Stimulated activated CD4-positive, alpha-beta T cell treated with anti-CD3 and anti-CD28 coated beads, Interleukin-4, amount 100 ng/mL, for 48 hours (primary cell): ENCODE measurements around the gene FHIP2A.
"Not testable (repeated sequence)": the region's sequence is repeated elsewhere in the genome, so short reads cannot be mapped to it uniquely, and the experiment has no call there.

Source experiments
- DNase-seq, 2 donors: peaks; one replicate each; pipeline ENCODE4 v3.0.0-alpha.2; 2020; ENCODE audit warnings: low read depth in 2 of 2

FHIP2A gene, protein sequence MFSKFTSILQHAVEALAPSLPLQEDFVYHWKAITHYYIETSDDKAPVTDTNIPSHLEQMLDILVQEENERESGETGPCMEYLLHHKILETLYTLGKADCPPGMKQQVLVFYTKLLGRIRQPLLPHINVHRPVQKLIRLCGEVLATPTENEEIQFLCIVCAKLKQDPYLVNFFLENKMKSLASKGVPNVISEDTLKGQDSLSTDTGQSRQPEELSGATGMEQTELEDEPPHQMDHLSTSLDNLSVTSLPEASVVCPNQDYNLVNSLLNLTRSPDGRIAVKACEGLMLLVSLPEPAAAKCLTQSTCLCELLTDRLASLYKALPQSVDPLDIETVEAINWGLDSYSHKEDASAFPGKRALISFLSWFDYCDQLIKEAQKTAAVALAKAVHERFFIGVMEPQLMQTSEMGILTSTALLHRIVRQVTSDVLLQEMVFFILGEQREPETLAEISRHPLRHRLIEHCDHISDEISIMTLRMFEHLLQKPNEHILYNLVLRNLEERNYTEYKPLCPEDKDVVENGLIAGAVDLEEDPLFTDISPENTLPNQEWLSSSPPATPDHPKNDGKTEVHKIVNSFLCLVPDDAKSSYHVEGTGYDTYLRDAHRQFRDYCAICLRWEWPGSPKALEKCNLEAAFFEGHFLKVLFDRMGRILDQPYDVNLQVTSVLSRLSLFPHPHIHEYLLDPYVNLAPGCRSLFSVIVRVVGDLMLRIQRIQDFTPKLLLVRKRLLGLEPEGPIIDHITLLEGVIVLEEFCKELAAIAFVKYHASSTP

DNA sequence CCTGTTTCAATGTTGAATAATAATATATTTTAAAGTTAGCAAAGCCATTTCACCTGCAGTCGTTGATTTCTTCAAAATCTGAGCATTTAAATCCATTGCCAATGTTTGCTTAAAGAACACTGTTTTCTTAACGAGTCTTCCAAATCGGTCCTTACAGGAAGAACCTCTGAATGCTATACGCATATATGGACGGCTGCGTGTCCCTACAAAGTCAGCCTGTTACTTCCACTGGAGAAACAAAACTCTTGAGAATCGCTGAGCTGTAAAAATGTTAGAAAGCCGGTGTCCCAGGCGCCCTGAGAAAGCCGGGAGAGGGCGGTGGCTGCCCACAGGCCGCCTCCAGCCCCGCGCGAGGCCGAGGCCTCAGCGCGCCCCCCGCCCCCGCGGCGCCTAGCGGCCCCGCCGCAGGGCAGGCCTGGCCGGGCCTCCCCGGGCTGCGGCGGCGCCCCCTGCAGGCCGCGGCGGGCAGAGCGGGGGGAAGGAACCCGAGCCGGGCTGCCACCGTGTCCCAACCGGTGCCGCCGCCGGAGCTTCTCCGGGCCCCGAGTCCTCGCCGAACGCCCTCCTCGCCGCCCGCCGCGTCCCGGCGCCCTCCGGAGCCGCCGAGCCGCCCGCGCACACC lies at the start of gene FHIP2A:
Gene FHIP2A, plus strand, starts transcription at position 488 of the 622 bp plus-strand sequence. CDS start 299 bp downstream, outside the sequence.
- DNase-seq: peak; percentile 75 to 76

DNA sequence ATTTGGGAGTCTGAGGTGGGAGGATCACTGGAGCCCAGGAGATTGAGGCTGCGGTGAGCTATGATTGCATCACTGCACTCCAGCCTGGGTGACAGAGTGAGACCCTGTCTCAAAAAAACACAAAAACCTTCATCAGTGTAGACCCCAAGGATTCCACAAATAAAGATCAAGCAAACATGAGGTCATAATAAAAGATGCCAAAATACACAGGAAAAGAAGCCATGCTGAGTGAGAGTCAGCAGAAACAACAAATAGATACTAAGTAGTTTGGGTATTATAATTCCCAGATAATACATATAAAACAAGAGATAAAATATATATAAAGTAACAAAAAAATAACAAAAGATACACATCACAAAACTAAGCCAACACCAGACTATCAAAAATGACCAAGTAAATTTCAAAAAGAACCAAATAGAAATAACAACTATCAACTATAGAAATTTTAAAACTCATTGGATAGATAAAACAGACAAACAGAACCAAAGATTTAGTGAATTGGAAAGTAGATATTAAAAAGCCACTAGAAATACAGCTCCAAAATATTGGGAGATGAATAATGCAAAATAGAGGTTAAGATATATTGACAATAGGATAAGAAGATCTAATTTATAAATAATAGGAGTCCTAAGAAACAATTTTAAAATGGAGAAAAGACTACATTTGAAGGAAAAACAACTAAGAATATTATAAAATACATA lies 48.9 kb upstream of the FHIP2A start:
- DNase-seq: no peak

DNA sequence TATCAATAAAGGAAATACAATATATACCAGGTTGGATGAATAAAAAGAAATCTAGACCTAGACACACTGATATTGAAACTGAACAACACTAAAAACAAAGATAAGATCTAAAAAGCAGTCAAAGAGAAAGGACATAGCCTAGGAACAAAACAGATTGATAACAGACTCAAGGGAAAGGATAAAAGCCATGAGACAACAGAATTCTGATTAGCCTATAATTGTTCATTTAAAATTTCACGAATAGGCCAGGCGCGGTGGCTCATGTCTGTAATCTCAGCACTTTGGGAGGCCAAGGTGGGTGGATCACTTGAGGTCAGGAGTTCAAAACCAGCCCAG lies 48.4 kb upstream of the FHIP2A start:
- no peak for DNase-seq

DNA sequence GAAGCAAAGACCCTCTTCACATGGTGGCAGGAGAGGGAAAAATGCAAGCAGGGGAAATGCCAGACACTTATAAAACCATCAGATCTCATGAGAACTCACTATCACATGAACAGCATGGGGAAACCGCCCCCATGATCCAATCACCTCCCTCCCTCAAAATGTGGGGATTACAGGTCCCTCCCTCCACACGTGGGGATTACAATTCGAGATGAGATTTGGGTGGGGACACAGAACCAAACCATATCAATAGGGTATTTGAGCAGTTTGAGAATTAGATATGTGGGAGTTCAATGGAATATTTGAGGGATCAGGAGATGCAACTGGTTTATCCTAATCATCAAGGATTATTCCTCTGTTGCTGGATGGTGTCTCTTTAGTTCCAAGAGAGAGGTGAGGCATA lies 46.5 kb upstream of the FHIP2A start:
- DNase-seq: not testable (repeated sequence)

DNA sequence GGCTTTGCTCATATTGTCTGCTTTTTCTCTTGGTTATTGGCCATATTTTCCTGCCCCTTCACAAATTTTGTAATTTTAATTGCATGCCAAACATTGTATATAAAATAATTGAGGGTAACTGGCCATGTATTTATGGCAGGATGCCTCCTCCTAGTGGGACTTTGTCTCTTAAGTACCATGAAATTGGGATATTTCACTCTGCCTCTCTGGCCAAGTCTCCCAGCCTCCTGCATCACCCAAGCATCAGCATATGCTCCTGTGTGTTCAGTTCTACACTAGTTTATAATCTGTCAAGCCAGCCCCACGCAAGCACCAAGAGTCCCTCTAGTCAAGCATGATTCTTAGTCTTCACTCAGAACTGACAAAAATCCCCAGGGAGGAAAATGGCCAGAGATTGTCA lies 44.2 kb upstream of the FHIP2A start:
- no peak for DNase-seq

DNA sequence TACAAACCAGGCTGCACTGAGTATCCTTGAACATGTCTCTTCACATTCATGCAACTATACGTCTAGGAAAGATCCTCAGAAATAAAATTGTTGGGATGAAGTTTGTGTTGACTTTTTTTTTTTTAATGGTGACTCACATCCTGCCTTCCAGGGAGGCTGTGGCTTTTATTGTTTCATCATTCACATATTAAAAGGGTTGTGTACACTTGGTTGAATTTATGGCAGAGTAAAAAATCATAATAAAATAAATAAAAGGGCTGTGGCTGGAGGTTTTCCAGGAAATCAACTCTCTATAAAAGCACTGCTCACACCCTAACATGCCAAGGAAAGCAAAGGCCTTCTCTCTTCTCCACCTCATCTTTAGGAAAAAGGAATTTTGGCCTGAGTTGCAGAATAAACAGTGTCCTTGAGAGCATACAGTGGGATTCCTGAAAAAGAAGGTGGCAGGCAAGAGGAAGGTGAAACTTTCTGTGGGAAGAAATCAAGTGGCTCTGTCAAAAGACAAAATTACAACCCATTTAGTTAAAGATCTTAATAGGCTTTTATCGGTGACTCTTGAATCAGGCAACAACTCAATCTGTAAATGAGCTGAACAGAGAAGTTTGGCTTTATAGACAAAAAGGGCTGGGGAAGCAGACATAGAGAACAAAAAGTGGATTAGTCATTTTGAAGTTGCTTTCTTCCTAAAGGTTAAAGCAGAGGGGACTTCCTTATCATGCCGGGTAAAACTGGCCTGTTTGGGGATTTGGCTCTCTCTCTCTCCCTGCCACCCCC lies 41.6 kb upstream of the FHIP2A start:
- no peak for DNase-seq

DNA sequence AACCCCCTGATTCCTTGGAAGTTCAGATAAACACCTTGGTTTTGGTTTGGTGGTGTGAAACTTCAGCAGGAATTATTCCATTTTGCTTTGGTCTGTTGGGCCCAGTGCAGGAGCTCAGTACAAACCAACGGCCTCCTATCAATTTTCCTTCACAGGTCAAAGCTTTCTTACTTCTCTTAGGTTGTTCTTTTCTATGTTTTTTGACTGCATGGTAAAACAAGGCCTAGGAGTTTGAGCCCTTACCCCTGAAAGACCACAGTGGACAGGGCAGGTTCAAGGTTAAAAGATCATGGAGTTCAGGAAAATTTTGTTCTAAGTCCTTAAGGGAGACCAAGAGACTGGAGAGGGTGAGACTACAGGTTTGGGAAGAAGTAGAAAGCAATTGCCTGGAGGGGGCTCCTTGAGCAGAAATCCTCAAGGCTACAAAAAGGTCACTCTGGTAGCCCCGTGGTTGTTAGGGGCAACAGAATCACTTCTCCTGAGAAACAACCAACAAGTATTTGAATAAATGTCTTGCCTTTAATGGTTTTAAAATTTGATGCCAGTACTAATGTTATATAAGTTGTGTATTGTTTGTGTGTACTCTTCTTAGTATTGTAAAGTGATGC lies 40.9 kb upstream of the FHIP2A start:
- no peak for DNase-seq

DNA sequence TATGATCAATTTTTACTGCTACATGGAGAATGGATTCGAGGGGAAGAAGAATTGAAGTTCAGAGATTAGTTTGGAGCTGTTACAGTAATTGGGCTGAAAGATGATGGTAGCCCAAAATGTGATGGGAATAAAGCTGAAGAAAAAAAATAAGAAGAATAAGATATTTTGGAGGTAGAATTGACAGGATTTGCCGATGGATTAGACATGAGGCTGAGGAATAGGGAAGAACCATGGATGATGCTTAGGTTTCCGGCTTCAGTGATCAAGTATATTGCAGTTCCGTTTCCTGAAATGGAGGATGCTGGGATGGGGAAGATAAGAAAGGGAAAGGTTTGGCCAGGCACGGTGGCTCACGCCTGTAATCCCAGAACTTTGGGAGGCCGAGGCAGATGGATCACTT lies 38.9 kb upstream of the FHIP2A start:
- no peak for DNase-seq

DNA sequence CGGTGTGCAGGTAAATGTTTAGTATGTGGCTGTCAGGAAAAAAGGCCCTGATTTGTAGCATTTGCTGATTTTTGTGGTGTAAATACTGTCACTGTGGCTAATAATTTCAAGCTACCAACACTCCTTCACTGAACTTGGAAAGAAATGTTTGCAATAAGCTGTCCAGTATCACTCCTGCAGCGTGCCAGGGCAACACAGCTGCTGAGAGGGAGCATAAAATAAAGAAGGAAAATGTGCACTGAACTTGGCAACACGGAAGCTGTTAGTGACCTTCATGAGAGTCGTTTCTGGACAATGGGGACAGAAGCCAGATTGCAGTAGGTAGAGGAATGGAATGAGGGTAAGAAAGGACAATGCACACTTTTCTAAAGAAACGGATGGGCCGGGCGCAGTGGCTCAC lies 37.9 kb upstream of the FHIP2A start:
- no peak for DNase-seq

DNA sequence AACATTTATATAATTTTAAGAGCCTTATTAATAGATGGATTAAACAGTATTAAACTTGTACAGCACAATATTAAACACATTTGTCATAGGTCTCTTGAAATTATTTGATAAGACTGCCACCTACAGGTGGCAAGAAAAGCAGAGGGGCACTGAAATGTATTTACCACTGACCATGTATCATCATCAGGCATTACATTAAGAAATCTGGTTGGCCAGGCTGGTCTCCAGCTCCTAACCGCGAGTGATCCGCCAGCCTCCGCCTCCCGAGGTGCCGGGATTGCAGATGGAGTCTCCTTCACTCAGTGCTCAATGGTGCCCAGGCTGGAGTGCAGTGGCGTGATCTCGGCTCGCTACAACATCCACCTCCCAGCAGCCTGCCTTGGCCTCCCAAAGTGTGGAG lies 35.1 kb upstream of the FHIP2A start:
- not testable (repeated sequence) for DNase-seq

DNA sequence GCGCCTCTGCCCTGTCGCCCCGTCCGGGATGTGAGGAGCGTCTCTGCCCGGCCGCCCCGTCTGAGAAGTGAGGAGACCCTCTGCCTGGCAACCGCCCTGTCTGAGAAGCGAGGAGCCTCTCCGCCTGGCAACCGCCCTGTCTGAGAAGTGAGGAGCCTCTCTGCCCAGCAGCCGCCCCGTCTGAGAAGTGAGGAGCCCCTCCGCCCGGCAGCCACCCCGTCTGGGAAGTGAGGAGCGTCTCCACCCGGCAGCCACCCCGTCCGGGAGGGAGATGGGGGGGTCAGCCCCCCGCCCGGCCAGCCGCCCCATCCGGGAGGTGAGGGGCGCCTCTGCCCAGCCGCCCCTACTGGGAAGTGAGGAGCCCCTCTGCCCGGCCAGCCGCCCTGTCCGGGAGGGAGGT lies 34.4 kb upstream of the FHIP2A start:
- not testable (repeated sequence) for DNase-seq

DNA sequence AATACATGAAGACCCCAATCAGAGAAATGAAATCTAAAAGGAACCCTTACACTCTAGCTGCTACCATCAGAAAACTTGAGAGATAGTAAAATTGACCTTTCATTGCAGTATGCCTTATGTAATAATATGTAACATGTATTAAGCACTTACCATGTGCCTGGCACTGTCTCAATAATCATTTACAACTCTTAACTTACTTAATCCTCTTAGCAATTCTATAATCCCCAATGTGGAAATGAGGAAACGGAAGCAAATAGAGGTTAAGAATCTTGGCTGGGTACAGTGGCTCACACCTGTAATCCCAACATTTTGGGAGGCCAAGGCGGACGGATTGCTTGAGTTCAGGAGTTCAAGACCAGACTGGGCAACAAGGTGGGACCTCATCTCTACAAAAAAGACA lies 29.8 kb upstream of the FHIP2A start:
- DNase-seq: no peak

DNA sequence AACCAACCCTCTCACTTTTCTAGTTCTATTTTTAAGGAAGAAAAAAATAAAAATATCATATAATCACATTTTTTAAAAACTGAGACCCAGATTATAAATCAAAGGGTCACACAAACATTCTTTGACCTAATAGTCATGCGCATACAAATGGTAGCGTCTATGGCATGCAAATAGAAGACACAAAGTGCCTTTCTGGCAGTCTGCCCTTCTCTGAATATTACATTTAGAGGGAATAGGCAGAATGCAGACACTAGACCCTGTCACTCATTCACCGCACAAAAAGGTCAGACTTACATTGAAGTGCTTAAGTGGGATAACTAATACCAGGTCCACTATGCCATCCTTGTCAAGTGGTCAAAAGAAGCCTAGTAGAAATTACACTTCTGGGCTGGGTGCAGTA lies 26.5 kb upstream of the FHIP2A start:
- DNase-seq: no peak

DNA sequence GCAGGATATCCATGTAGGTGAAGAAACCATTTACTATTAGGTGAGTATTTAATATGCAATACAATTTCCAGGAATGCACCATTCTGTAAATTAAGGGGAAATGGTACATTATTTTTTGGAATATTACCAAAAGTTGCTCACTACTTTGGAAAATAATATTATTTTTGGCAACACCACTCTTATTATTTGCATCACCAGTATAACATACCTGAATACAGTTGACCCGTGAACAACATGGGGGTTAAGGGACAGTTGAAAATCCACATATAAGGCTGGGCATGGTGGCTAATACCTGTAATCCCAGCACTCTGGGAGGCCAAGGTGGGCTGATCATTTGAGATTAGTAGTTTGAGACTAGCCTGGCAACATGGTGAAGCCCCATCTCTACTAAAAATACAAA lies 21.2 kb upstream of the FHIP2A start:
- DNase-seq: no peak

DNA sequence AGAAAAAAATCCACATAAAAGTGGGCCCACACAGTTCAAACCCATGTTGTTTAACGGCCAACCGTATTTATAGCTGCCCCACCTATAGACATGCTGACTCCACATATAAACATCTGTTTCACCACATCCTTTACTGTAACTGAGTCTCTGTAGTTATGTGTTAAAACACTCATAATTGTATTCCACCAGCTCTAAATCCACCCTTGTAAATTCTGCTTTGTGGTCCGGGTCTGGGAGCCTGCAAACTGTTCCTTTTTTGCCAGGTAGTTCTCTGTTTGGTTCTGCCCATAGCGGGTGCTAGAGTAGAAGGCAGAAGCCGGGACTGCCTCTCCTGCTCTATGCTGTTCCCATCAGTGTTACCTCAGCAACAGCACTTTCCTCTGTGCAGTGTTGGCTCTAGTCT lies 20.2 kb upstream of the FHIP2A start:
- no peak for DNase-seq

DNA sequence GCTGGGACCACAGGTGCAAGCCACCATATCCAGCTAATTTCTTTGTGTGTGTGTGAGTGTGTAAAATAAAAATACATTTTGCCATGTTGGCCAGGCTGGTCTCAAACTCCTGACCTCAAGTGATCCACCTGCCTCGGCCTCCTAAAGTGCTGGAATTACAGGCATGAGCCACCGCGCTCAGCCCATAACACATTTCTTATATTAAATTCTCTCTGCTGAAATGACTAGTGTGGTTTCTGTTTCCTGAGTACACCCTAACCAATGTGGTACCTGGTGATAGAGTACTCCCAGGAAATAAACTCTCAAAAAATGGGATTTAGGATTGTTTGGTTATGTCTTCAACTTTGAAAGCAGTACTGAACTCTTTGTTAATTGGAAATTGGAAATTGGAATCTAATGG lies 19.4 kb upstream of the FHIP2A start:
- DNase-seq: no peak

DNA sequence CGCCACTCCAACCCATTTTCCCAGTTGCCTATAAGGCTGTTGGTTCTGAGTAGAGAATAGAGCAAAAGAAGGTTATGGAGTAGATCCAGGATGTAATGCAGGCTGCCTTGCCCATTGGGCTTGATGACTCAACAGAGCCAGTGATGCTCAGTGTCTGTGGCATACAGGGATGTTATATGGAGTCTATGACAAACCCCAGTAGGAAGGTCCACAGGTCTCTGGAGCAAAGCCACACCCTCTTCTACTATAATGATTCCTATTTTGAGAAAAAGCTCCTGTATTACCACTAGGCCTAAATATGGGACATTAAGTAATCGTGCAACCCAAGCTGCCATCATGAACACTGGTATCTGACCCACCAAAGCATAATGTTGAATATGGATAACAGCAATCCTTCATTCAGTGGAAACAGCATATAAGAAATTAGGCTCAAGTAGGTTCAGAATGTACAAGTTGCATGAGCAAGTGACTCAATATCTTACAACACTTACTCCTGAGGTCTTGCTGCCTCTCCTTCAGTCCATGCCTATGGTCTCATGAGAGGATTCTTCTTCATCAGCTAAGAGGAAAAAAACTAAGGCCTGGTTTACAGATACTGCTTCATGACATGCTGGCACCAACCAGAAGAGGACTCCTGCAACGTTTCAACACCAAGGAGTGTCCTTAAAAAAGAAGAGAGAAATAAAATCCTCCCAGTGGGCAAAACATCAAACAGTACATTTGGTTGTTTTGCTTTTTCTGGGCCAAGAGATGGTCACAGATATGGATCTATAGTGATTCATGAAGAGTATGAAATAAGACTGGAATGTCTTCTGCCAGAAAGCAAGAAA lies 14.8 kb upstream of the FHIP2A start:
- DNase-seq: no peak

DNA sequence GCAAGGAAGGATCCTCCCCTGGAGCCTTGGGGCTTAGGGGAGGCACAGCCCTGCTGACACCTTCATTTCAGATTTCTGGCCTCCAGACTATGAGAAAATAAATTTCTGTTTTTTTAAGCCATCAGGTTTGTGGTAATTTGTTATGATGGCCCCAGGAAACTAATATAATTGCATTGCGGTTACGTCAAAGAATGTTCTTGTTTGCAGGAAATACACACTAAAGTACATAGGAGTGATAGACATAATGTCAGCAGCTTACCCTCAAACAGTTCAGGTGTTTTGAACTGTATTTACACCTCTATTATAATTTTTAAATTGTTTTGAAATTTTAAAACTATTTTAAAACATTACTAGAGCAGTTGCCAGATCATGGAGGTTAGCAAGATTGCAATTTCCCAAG lies 12.6 kb upstream of the FHIP2A start:
- no peak for DNase-seq

DNA sequence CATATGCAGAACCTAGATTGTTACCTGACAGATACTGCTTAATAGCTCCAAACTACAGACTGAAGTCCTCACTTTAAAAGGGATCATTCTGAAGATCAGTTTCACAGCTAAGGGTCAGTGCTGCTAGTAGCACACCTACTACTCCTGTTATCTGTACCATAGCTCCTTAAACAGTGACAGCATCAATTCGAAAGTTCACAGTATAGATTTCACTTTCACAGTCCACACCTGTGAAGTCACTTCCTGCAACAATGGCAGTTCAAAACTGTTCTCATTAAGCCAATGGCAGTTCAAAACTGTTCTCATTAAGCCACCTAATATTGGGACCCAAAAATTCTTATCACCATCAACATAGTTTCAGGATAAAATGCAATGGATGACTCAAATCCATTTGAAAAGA lies 10.7 kb upstream of the FHIP2A start:
- DNase-seq: no peak

DNA sequence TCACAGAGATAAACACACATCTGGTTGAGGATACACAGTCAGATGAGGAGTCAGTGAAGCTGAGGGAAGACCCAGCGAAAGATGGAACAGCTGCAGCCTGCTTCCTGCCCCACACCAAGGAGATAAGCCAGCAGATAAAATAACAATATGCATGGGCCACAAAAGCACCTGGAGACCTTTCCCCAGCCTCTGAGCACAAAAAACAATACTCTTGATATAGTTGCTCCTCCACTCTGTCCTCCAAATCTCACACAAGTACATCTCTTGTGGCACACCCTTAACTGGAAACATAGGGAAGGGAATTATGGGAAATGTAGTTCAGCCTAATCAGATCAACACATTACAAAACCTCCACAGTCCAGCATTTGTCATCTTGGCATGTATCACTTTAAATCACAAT lies 9.7 kb upstream of the FHIP2A start:
- no peak for DNase-seq
